ENCODE measurements around the gene AGR3. TPM values are rescaled to one million over a fixed set of nuclear protein-coding genes. Genes with fewer than 3 reads are reported as not detected.

AGR3 gene
- total RNA-seq, 1 experiment from 2014 or later: not detected

DNA sequence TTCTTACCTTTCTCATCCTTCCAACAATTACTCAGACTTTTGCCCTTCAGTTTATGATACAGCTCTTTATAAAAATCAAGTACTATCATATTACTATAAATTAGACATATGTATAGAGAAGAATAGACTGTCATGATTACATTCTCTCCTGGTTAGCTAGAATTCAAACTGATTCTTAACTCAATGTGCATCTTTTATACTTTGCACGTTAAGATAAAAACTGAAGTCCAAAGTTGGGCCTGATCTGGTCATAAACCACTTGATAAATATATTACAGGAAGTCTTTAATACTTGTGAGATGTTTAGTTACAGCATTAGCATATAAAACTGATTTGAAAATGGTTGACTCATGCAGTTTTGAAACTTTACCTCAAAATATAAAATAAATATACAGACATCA lies 2.6 kb downstream of the AGR3 start:
- intact Hi-C loops (cut with micrococcal nuclease): no loop called here
- H3K27me3 ChIP-seq (ENCODE audit: insufficient read depth, low read length): no peaks in the 10 kb centered on the region
- DNase-seq (ENCODE audit: low read depth, low spot score) (no peak), ATAC-seq (no peak)
- ChIA-PET CTCF (no interaction called here), RAD21 (ENCODE audit: low non-redundant PET in 1 of 2, low total read pairs in 2 of 2, uncharacterized antibody in 2 of 2, unreplicated experiment in 2 of 2) (no interaction called here), POLR2A (no interaction called here)
- no TSS peak for BruUV-seq (replicated peaks)
- H3K9ac ChIP-seq (ENCODE audit: low read length): no peak overlapping the region
- H3K79me2 ChIP-seq (ENCODE audit: insufficient read depth, low read length): no peaks in the 10 kb centered on the region
- H3K4me1 ChIP-seq (ENCODE audit: control insufficient read depth in 1 of 2, insufficient read depth in 2 of 2, low read length in 2 of 2): no peaks in the 10 kb centered on the region
- no peaks in the 10 kb centered on the region for H3K36me3 ChIP-seq (ENCODE audit: control insufficient read depth in 1 of 2, insufficient read depth in 2 of 2, low read length in 2 of 2)
- no peaks in the 10 kb centered on the region for H3K9me3 ChIP-seq (ENCODE audit: control insufficient read depth in 1 of 2, insufficient read depth in 1 of 2, low read depth in 1 of 2, low read length in 2 of 2)
- no peak overlapping the region for H3K4me3 ChIP-seq (replicated peaks in 1 of 2; ENCODE audit: low read depth in 1 of 2, low read length in 2 of 2)
- no peak overlapping the region for H2AFZ ChIP-seq (ENCODE audit: low read depth, low read length, poor library complexity, severe bottlenecking)
- H3K27ac ChIP-seq (ENCODE audit: low read depth, low read length): no peak overlapping the region
- no peaks in the 10 kb centered on the region for H4K20me1 ChIP-seq (ENCODE audit: insufficient read depth)
- no peak overlapping the region for H3K4me2 ChIP-seq (ENCODE audit: low read length)
- no peaks in the 10 kb centered on the region for H3K9me2 ChIP-seq (ENCODE audit: insufficient read depth)
- TF ChIP-seq, protein P1, sequence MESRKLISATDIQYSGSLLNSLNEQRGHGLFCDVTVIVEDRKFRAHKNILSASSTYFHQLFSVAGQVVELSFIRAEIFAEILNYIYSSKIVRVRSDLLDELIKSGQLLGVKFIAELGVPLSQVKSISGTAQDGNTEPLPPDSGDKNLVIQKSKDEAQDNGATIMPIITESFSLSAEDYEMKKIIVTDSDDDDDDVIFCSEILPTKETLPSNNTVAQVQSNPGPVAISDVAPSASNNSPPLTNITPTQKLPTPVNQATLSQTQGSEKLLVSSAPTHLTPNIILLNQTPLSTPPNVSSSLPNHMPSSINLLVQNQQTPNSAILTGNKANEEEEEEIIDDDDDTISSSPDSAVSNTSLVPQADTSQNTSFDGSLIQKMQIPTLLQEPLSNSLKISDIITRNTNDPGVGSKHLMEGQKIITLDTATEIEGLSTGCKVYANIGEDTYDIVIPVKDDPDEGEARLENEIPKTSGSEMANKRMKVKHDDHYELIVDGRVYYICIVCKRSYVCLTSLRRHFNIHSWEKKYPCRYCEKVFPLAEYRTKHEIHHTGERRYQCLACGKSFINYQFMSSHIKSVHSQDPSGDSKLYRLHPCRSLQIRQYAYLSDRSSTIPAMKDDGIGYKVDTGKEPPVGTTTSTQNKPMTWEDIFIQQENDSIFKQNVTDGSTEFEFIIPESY (IDR thresholded peaks at IDR 0.05; ENCODE audit: extremely low read depth, insufficient replicate concordance, low read length): no peak
- TF ChIP-seq SIN3A (IDR thresholded peaks at IDR 0.05; ENCODE audit: low read depth) (no peak), TCF7L2 (IDR thresholded peaks at IDR 0.05; ENCODE audit: borderline replicate concordance, extremely low read depth, insufficient read depth, insufficient read length) (no peak), EZH2 (IDR thresholded peaks at IDR 0.05) (no peak), POLR2A (IDR thresholded peaks at IDR 0.05; ENCODE audit: borderline replicate concordance, extremely low read depth, insufficient read depth, insufficient read length) (no peak), SRF (IDR thresholded peaks at IDR 0.05; ENCODE audit: low read depth) (no peak), RAD21 (IDR thresholded peaks at IDR 0.05; ENCODE audit: low read depth) (no peak), ZNF274 (IDR thresholded peaks at IDR 0.05; ENCODE audit: low read depth, low read length) (no peak), FOSL1 (IDR thresholded peaks at IDR 0.05; ENCODE audit: low read depth) (no peak)
- TF ChIP-seq, protein P2, sequence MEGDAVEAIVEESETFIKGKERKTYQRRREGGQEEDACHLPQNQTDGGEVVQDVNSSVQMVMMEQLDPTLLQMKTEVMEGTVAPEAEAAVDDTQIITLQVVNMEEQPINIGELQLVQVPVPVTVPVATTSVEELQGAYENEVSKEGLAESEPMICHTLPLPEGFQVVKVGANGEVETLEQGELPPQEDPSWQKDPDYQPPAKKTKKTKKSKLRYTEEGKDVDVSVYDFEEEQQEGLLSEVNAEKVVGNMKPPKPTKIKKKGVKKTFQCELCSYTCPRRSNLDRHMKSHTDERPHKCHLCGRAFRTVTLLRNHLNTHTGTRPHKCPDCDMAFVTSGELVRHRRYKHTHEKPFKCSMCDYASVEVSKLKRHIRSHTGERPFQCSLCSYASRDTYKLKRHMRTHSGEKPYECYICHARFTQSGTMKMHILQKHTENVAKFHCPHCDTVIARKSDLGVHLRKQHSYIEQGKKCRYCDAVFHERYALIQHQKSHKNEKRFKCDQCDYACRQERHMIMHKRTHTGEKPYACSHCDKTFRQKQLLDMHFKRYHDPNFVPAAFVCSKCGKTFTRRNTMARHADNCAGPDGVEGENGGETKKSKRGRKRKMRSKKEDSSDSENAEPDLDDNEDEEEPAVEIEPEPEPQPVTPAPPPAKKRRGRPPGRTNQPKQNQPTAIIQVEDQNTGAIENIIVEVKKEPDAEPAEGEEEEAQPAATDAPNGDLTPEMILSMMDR (IDR thresholded peaks at IDR 0.05 in 2 of 3, conservative IDR thresholded peaks at IDR 0.05 in 1 of 3; ENCODE audit: borderline replicate concordance in 1 of 3, insufficient read depth in 1 of 3, low read depth in 2 of 3, low read length in 2 of 3): no peak
- TF ChIP-seq, protein P3, sequence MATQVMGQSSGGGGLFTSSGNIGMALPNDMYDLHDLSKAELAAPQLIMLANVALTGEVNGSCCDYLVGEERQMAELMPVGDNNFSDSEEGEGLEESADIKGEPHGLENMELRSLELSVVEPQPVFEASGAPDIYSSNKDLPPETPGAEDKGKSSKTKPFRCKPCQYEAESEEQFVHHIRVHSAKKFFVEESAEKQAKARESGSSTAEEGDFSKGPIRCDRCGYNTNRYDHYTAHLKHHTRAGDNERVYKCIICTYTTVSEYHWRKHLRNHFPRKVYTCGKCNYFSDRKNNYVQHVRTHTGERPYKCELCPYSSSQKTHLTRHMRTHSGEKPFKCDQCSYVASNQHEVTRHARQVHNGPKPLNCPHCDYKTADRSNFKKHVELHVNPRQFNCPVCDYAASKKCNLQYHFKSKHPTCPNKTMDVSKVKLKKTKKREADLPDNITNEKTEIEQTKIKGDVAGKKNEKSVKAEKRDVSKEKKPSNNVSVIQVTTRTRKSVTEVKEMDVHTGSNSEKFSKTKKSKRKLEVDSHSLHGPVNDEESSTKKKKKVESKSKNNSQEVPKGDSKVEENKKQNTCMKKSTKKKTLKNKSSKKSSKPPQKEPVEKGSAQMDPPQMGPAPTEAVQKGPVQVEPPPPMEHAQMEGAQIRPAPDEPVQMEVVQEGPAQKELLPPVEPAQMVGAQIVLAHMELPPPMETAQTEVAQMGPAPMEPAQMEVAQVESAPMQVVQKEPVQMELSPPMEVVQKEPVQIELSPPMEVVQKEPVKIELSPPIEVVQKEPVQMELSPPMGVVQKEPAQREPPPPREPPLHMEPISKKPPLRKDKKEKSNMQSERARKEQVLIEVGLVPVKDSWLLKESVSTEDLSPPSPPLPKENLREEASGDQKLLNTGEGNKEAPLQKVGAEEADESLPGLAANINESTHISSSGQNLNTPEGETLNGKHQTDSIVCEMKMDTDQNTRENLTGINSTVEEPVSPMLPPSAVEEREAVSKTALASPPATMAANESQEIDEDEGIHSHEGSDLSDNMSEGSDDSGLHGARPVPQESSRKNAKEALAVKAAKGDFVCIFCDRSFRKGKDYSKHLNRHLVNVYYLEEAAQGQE (IDR thresholded peaks at IDR 0.05; ENCODE audit: low read depth): no peak

All from HCT116 (cell line).